ENCODE data around the gene DNM3.

- no peak for TF ChIP-seq CTCF (IDR thresholded peaks at IDR 0.05; ENCODE audit: low read length)
- TF ChIP-seq EZH2phosphoT487 (IDR thresholded peaks at IDR 0.05; ENCODE audit: low read length): no peak
- TF ChIP-seq EZH2 (optimal IDR thresholded peaks at IDR 0.05; ENCODE audit: low read depth, low read length): no peak
These were observed 164.6 kb downstream of the DNM3 start for GRCh38 chr1:172005856-172006255.
